ENCODE data around the gene LPIN2. TPM values are rescaled to one million over a fixed set of nuclear protein-coding genes. Genes with fewer than 3 reads are reported as not detected.

The LPIN2 gene
- total and polyA plus RNA-seq, 2 experiments from 2014 or later: 9.0 to 10.8 TPM

- Mint-ChIP-seq H3K4me1 (peaks cover 44% of the 10 kb centered on the region), H3K36me3 (ENCODE audit: low read depth) (peaks cover 10% of the 10 kb centered on the region; the same call in 1 of the 3 replicates), H3K27me3 (ENCODE audit: insufficient read depth, low read depth, poor library complexity) (peaks cover 3% of the 10 kb centered on the region), H3K27ac (peak overlapping the region; percentile 79), H3K9me3 (no peaks in the 10 kb centered on the region), H3K4me3 (no peak overlapping the region)
- Histone ChIP-seq H3F3A (replicated peaks; ENCODE audit: low read depth) (no peaks in the 10 kb centered on the region), H3K4me1 (ENCODE audit: insufficient read depth) (peaks cover 28% of the 10 kb centered on the region), H4K20me1 (replicated peaks; ENCODE audit: insufficient read depth) (no peaks in the 10 kb centered on the region), H2AFZ (no peak overlapping the region), H3K27ac (ENCODE audit: low read depth) (peak overlapping the region; percentile 57), H3K79me2 (replicated peaks; ENCODE audit: insufficient read depth) (peaks cover 55% of the 10 kb centered on the region), H3K4me3 (peak overlapping the region; percentile 5; the same call in 1 of the 2 replicates), H3K9me2 (ENCODE audit: insufficient read depth) (no peaks in the 10 kb centered on the region), H3K4me2 (peak overlapping the region; percentile 59), H3K27me3 (ENCODE audit: insufficient read depth) (no peaks in the 10 kb centered on the region), H3K36me3 (ENCODE audit: insufficient read depth) (no peaks in the 10 kb centered on the region)
- ATAC-seq: no peak
- DNase-seq (ENCODE audit: low spot score): no peak
- TF ChIP-seq CTCF (conservative IDR thresholded peaks at IDR 0.05; ENCODE audit: low read depth in 2 of 2): no peak
- no peak for TF ChIP-seq ZNF331 (CRISPR knock-in tag; IDR thresholded peaks at IDR 0.05; ENCODE audit: low read depth)
- no peak for TF ChIP-seq ZNF462 (CRISPR knock-in tag; IDR thresholded peaks at IDR 0.05)
- no peak for TF ChIP-seq JUNB (IDR thresholded peaks at IDR 0.05; ENCODE audit: unreplicated experiment)
- no peak for TF ChIP-seq NANOG (IDR thresholded peaks at IDR 0.05; ENCODE audit: borderline replicate concordance)
- TF ChIP-seq, protein P1, sequence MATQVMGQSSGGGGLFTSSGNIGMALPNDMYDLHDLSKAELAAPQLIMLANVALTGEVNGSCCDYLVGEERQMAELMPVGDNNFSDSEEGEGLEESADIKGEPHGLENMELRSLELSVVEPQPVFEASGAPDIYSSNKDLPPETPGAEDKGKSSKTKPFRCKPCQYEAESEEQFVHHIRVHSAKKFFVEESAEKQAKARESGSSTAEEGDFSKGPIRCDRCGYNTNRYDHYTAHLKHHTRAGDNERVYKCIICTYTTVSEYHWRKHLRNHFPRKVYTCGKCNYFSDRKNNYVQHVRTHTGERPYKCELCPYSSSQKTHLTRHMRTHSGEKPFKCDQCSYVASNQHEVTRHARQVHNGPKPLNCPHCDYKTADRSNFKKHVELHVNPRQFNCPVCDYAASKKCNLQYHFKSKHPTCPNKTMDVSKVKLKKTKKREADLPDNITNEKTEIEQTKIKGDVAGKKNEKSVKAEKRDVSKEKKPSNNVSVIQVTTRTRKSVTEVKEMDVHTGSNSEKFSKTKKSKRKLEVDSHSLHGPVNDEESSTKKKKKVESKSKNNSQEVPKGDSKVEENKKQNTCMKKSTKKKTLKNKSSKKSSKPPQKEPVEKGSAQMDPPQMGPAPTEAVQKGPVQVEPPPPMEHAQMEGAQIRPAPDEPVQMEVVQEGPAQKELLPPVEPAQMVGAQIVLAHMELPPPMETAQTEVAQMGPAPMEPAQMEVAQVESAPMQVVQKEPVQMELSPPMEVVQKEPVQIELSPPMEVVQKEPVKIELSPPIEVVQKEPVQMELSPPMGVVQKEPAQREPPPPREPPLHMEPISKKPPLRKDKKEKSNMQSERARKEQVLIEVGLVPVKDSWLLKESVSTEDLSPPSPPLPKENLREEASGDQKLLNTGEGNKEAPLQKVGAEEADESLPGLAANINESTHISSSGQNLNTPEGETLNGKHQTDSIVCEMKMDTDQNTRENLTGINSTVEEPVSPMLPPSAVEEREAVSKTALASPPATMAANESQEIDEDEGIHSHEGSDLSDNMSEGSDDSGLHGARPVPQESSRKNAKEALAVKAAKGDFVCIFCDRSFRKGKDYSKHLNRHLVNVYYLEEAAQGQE (IDR thresholded peaks at IDR 0.05; ENCODE audit: unreplicated experiment): no peak
- TF ChIP-seq EZH2 (IDR thresholded peaks at IDR 0.05; ENCODE audit: low read depth, unreplicated experiment): no peak
- TF ChIP-seq STAT1 (IDR thresholded peaks at IDR 0.05; ENCODE audit: unreplicated experiment): no peak
- TF ChIP-seq CREB1 (CRISPR knock-in tag; IDR thresholded peaks at IDR 0.05; ENCODE audit: low read depth): no peak
- no peak for TF ChIP-seq ZNF114 (CRISPR knock-in tag; IDR thresholded peaks at IDR 0.05)
- TF ChIP-seq EZH2phosphoT487 (IDR thresholded peaks at IDR 0.05; ENCODE audit: unreplicated experiment): no peak
- no peak for TF ChIP-seq POLR2AphosphoS5 (IDR thresholded peaks at IDR 0.05; ENCODE audit: low read depth)
- TF ChIP-seq, protein P2, sequence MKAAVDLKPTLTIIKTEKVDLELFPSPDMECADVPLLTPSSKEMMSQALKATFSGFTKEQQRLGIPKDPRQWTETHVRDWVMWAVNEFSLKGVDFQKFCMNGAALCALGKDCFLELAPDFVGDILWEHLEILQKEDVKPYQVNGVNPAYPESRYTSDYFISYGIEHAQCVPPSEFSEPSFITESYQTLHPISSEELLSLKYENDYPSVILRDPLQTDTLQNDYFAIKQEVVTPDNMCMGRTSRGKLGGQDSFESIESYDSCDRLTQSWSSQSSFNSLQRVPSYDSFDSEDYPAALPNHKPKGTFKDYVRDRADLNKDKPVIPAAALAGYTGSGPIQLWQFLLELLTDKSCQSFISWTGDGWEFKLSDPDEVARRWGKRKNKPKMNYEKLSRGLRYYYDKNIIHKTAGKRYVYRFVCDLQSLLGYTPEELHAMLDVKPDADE (IDR thresholded peaks at IDR 0.05): no peak
Measured at GRCh38 chr18:2982022-2982421, 30.9 kb downstream of the LPIN2 start.
